ENCODE measurements around the gene UBE2N.

UBE2N gene, protein sequence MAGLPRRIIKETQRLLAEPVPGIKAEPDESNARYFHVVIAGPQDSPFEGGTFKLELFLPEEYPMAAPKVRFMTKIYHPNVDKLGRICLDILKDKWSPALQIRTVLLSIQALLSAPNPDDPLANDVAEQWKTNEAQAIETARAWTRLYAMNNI

DNA sequence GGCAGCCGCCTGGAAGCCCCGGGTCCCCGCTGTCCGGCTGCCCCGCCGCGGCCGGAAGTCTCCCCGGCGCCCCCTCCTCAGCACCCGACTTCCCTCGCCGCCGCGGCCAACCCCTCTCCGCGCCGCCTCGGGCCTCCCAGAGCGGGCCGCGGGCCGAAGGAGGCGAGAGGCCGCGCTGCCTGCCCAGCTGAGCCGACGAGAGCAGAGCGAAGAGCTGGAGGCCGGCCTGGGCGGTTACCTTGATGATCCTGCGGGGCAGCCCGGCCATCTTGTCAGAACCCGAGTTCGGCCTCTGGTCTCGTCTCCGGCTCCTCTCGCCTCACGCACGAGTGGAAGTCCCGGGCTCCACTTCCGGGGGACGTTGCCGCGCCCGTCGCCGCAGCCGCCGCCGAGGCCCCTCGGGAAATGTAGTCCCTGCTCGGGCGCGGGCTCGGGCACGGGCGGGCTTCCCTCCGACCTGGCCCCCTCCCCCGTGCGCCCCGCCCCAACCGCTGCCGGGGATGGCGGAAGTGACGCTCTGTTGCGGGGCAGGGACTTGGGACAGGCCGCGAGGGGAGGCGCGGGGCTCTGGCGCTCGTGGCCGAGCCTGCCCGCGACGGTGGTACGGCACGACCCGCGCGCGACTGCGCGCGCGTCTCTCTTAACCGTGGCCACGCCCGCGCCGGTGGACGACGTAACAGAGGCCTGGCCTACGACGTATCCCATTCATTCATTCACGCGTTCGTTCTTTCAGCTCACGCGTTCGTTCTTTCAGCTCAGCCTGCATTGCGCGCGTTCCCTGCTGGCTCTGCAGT lies at the start of gene UBE2N:
Gene UBE2N (minus strand): TSS at position 331 of the 794 bp plus-strand sequence. CDS start 63 bp downstream, at position 268.
- DNase-seq = peak; percentile 97

DNA sequence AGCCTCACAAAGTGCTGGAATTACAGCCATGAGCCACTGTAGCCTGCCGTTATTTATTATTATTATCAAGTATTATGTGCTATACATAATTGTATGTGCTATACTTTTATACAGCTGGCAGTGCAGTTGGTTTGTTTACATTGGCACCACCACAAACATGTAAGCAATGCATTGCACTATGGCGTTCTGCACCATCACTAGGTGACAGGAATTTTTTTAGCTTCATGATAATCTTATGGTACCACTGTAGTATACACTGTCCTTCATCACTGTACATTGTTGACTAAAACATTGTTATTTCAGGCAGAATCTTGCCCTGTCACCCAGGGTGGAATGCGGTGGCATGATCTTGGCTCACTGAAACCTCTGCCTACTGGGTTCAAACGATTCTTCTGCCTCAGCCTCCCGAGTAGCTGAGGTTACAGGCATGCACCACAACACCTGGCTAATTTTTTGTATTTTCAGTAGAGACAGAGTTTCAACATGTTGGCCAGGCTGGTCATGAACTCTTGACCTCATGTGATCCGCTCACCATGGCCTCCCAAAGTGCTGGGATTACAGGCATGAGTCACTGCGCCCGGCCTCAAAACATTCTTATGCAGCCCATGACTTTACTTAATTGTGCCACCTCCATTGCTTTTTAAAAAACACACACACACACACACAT lies 42.7 kb upstream of the UBE2N start:
- DNase-seq = no peak

DNA sequence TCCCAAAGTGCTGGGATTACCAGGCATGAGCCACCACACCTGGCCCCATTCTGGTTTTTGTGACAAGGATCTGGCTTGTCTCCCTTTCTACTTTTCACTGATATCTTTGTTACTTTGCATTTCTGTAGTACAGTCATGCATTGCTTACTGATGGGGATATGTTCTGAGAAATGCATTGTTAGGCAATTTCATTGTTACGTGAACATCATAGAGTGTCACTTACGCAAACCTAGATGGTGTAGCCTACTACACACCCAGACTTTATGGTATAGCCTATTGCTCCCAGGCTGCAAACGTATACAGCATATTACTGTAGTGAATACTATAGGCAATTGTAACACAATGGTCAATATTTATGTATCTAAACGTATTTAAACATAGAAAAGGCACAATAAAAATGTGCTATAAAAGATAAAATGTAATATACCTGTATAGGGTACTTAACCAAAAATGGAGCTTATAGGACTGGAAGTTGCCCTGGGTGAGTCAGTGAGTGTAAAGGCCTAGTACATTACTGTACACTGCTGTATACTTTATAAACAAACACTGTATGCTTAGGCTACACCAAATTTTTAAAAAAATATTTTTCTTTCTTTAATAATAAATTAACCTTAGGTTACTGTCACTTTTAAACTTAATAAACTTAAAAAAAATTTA lies 41.5 kb upstream of the UBE2N start:
- no peak for DNase-seq

DNA sequence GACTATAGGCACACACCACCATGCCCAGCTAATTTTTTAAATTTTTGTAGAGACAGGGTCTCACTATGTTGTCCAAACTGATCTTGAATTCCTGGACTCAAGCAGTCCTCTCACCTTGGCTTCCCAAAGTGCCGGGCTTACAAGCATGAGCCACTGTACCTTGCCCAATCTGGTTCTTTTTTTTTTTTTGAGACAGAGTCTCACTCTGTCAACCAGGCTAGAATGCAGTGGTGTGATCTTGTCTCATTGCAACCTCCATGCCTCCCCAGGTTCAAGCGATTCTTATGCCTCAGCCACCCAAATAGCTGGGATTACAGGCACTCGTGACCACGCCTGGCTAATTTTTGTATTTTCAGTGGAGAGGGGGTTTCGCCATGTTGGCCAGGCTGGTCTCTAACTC lies 41.0 kb upstream of the UBE2N start:
- DNase-seq = no peak

DNA sequence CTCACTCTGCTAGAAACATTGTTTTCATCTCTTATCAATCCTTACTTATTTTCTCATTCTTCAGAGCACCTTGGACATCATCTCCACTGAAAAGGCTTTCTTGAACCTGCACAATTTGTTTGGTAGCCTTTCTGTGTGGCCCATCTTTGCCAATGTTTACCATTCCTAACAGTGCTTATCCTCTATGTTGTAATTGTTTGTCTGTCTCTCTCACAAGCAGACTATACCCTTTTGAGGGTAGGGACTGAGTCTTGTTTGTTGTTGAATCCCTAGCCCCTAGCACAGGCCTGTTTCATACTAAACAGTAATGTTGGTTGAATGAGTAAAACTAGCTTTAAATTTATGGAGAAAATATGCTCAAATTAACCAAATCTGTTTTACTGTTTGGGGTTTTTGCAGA lies 34.8 kb upstream of the UBE2N start:
- no peak for DNase-seq

DNA sequence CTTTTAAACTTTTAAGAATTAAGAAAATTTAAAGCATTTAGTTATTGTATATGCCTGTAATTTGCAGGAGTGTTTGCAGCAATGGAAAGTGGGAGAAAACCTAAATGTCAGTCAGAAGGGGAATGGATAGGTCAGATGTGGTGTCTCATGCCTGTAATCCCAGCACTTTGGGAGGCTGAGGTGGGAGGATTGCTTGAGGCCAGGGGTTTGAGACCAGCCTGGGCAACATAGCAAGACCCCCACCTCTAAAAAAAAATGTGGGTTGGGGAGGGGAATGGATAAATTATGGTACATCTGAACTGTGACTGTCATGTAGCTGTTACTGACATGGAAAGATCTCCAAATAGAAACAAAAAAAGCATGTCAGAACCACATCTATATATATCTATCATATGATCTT lies 27.6 kb upstream of the UBE2N start:
- DNase-seq = no peak

DNA sequence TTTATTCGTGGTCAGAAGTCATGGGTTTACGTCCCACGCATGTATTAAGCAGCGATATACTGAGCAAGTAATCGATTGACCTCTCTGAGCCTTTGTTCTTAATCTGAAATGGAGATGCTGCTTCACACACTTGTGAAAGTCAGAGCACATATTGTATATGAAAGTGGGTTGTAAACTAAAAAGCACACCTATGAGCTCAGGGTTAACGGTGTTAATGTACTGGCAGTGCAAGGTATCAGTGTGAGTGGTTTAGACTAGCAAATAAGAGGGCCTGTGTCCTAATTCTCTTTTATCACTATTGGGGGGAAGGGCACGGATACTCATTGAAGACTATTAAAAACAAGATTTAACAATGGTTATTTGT lies 26.2 kb upstream of the UBE2N start:
- DNase-seq = no peak

DNA sequence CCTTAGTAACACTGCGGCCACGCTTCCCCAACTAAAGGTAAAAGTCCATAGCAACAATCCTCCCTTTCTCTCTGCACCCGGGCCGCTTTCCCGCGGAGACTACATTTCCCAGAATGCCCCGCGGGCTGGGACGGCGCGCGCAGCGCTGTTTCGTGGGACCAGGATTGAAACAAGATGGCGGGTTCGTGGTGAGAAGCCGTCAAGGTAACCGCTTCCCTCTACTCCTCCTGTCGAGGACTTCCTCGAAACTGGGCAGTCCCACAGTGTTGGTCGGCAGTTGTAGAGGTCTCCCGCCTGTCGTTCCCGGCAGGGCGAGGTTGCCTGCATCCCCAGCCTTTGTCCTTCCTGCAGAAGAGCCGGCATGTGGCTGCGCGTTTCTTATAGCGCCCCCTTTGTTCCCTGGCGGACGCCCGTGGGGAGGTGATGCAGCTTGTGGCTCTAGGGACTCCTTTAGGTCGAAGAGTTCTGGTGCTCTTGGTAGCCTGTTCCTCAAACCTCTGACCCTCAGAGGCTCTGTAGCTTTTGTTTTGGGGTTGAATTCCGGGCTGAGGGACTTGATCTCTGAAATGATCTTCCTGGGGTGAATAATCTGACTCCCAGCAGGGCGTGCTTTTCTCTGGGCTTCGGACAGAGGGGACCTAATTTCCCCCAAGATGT lies 25.7 kb upstream of the UBE2N start, which contains the start of gene MRPL42:
Gene MRPL42 (plus strand): TSS at position 164 of the 657 bp plus-strand sequence. CDS start 1,772 bp downstream, outside the sequence.
- peak; percentile 92 for DNase-seq

DNA sequence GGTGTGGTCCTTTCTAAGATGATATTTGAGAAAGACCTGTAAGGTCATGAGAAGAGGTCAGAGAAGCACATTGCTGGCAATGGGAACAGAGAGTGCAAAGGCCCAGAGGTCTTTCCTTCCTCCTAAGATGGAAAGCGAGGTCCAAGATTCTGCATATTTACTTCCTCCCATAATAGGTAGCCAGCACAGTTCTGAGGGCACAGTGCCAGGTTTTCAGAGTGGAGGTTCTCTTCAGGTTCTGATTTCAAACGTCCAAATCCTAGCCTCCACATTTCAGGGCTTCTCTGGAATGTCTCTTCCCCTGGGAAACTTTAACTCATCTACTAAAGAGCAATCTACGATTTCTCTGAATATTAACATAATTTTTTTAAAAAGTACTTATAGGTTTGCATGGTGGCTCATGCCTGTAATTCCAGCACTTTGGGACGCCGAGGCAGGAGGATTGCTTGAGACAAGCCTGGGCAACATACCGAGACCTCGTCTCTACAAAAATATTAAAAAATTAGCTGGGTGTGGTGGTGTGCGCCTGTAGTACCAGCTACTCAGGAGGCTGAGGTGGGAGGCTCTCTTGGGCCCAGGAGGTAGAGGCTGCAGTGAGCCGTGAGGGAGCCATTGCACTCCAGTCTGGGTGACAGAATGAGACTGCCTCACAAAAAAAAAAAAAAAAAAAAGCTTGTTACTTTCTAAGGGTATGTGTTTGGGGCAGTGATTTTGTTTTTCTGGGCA lies 25.0 kb upstream of the UBE2N start:
- DNase-seq = no peak

DNA sequence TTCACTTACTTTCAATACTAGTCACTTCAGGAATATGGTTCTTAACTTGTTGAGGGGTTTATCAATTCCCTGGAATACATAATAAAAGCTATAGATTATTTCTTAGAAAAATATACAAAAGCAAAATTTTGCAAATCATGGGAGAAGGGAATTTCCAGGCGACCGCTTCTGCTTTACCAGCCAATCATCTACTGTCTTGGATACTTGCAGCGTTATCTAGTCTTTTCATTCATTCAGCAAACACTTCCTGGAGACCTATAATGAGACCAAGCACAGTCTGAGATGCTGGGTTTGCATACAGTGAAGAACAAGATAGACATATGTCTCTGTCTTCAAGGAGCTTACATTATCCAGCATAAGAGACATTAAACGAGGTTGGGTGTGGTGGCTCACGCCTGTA lies 24.1 kb upstream of the UBE2N start:
- no peak for DNase-seq

DNA sequence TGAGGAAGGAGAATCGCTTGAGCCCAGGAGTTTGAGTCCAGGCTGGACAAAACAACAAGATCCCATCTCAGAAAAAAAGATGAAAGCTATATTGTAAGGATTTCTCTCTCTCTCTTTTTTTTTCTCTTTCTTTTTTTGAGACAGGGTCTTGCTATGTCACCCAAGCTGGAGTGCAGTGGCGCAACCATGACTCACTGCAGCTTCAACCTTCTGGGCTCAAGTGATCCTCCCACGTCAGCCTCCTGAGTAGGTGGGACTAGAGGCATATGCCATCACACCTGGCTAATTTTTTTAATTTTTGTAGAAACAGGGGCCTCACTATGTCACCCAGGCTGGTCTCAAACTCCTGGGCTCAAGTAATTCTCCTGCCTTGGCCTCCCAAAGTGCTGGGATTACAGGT lies 19.8 kb upstream of the UBE2N start:
- no peak for DNase-seq

DNA sequence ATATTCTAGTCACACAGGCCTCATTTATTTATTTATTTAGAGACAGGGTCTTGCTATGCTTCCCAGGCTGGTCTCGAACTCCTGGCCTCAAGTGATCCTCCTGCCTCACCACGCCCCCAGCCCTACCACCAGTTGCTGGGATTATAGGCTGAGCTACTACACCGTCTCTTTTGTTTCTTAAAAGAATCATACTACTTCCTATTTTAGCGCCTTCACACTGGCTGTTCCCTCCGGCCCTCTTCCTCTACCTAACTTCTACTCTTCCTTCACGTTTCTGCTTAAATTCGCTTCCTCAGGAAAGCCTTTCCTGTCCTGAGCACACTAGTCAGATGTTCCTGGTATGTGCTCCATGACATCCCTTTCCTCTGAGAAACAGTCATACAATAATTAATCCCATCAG lies 19.2 kb upstream of the UBE2N start:
- DNase-seq = no peak

DNA sequence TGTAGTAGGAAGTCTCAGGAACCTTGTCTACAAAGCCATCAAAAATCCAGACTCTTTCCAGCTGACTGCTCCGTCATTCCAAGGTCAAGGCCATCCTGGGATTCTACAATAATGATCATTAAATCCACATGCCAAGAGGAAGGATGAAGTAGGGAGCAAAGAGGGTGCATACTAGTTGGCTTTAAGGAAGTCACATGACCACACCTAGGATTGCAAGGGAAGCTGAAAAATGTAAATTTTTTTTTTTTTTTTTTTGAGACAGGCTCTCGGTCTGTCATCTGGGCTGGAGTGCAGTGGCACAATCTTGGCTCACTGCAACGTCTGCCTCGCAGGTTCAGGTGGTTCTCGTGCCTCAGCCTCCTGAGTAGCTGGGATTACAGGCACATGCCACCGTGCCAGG lies 18.3 kb upstream of the UBE2N start:
- DNase-seq = no peak

DNA sequence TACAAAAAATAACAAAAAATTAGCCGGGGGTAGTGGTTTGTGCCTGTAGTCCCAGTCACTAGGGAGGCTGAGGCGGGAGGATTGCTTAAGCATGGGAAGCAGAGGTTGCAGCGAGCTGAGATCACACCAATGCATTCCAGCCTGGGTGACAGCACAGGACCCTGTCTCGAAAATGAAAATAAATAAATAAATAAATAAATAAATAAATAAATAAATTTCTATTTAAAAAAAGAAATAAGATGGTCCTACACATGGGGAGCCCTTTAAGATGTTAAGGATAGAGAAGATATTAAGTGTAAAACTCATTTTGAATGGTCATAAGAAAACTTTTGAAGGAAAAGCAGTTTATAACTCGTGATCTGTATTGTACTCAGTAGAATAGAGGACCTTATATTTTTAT lies 17.4 kb upstream of the UBE2N start:
- no peak for DNase-seq

DNA sequence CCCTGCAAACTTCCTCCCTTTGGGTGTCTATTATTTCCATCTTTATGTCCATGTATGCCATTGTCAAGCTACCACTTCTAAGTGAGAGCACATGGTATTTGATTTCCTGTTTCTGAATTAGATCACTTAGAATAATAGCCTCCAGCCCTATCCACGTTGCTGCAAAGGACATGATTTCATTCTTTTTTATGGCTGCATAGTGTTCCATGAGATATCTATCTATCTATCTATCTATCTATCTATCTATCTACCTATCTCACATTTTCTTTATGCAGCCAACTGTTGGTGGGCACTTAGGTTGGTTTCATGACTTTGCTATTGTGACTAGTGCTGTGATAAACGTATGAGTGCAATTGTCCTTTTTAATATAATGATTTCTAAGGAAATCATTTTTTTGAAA lies 14.3 kb upstream of the UBE2N start:
- DNase-seq = no peak

DNA sequence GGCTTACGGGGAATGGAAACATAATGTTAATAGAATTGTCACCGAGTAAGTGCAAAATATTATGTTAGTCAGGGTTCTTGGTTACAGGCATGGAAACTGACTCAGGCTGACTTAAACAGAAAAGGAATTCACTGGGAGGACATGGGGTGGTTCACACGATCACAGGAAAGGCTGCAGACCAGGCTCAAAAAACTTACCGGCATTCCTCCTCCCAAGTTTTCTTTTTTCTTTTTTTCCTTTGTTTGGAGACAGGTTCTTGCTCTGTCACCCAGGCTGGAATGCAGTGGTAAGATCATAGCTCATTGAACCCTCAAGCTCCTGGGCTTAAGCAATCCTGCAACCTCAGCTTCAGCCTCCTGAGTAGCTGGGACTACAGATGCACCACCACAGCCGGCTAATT lies 11.9 kb upstream of the UBE2N start:
- DNase-seq = no peak

DNA sequence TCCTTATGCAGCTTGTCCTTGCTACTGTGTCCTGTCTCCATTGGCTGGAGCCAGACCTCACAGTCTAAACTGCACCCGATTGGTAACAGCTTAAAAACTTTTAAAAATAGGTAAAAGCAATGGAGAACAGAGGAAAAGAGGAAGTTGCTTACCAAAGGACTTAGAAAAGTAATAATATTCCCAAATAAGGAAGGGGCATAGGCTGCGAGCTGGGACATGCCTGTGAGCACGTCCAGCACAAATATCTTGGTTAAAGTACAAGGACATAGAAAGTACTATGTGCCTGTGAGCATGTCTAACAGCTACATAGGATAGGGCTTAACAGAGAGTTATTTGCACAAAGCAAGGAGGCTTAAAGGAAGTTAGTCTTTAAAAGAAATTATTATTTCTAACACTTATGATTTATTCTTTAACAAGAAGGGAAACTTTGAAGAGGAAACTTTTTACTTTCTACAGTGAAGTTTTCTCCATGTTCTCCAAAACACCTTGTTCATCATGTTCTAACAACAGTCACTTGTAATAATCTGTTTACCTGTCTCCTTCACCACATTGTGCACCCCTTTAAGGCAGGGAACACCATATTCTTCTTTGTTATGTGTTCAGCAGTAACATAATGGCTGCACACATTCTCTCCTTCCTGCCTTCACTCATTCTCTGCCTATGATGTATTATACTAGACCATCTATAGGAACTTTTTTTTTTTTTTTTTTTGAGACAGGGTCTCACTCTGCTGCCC lies 9.8 kb upstream of the UBE2N start:
- no peak for DNase-seq

DNA sequence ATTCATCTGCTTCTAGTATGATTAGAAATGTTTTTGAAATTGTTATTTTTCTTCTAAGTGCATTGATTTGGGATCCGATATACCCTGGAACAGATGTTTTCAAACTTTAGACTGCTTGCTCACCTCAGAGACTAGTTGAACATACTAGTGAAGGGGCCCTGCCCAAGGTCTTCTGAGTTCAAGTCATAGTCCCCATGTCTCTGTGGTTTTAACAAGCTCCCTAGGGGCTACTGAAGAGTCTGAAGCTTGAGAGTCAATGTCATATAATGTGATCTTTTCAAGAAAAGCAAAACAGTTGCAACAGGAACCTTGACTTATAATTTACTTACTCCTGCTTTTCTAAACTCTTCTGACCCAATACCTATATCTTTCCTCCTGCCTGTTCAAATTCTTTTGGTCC lies 7.5 kb upstream of the UBE2N start:
- DNase-seq = no peak

DNA sequence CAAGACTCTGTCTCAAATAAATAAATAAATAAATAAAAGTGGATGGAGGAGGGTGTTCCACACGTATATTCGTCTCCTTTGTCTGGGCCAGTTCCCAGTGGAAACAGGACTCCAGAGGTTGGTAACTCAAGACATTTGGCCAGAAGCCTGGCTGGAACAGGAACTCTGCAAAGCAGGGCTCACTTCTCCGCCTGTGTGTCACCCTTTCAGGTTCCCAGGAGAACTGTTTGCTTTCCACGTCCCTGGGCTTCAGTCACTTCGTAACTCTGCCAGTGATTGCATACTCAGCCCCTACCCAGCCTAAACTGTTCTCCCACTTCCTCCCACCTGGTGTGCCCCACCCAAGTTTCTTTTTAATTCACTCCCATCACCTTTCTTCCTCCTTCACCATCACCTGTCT lies 7.0 kb upstream of the UBE2N start:
- DNase-seq = no peak

DNA sequence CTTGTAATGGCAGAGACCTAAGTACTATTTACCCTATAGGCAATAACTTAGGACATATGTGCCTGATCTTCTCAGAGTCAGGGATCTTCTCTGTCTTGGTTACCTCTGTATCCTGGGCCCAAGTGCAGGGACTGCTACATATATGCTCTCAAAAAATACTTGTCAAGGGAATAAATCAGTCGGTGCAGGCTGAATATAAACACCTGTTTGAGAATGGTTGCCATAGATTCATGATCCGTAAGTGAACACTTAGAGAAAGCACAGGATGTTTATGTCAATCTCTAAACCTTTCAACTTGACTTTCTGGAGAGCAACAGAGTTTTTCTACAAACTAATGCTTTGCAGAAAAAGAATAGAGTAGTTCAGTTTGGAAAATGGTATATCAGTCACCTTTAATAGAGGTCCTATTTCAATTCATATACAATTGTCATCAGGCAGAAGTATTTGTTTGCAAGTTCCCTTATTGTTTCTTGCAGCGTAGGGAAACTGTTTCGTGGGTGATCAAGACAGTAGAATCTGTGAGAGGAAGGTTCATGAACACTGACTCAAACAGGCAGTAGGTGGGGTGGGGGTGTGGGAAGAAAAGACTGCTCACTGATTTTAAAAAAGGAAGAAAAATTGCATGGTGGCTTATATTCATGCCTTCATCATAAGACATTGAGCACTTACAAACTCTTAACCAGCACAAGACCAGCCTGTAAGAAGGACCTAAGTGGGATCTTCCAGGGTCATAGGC lies 6.0 kb upstream of the UBE2N start:
- peak; percentile 25 for DNase-seq

DNA sequence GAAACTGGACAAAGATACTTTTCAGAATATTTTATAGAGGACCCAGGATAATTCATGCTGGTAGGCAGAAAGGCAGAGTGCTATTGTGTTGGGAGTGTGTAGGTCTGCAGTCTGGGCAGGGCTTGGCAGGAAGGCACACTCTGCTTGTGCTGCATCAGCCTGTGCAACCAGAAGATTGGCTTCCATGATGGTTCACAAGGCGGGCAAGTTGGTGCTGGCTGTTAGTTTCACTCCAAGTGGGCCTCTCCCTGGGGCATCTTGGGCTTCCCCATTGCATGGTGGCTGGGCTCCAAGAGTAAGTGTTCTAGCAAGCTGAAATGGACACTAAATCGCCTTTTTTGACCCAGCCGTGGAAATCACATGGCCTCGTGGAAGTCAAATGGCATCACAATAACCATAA lies 1.8 kb upstream of the UBE2N start:
- no peak for DNase-seq

All from NCI-H345 (cell line).